Cardiac muscle cell (in vitro differentiated cells and primary cell): Measurements from ENCODE around the gene GOLGA8G. TPM values are rescaled to one million over a fixed set of nuclear protein-coding genes. Genes with fewer than 3 reads are reported as not detected.
"Not testable (repeated sequence)": the region's sequence is repeated elsewhere in the genome, so short reads cannot be mapped to it uniquely, and the experiment has no call there.

ENCODE experiments used
- DNase-seq, 2 donors: peaks; one replicate each; pipeline versions ENCODE4 v3.0.0 to v3.0.0-alpha.2; 2010 to 2017; ENCODE audit warnings: low read depth in 1 of 2, low spot score in 1 of 2
- H3K27ac ChIP-seq: fragments of 200-600 bp; sonication (generic); 2 replicates; pipeline ENCODE4 v1.5.1; 2016
- H3K27me3 ChIP-seq: fragments of 200-600 bp; sonication (generic); 2 replicates; pipeline ENCODE4 v1.6.0; 2016; ENCODE audit warnings: control low read depth
- H3K36me3 ChIP-seq: fragments of 200-600 bp; sonication (generic); 2 replicates; pipeline ENCODE4 v1.5.1; 2016; ENCODE audit warnings: control low read depth
- H3K4me1 ChIP-seq: fragments of 200-600 bp; sonication (generic); 2 replicates; pipeline ENCODE4 v1.8.1; 2017; ENCODE audit warnings: low read depth, mild to moderate bottlenecking, mixed run types
- H3K4me3 ChIP-seq: fragments of 200-600 bp; sonication (generic); 2 replicates; pipeline ENCODE4 v1.5.1; 2016; ENCODE audit warnings: mild to moderate bottlenecking
- H3K9me3 ChIP-seq: fragments of 200-600 bp; sonication (generic); 2 replicates; pipeline ENCODE4 v1.5.1; 2017; ENCODE audit warnings: low read depth, mild to moderate bottlenecking, control low read depth
- polyA plus RNA-seq: library from polyadenylated mRNA; unstranded; fragments of >200 nt; fragmentation: Nextera tagmentation; extraction: Ambion mirVana; gene quantifications from 2 replicates; pipeline ENCODE4 v1.2.1, GENCODE V29; 2016
- total RNA-seq: library from RNA; depleted of rRNA; stranded (reverse); fragments of >200 nt; gene quantifications from 2 replicates; pipeline ENCODE4 v1.2.3, GENCODE V29; 2016

Gene GOLGA8G
- 0.15 TPM in 1 of 2 replicates, not detected in the other for total RNA-seq
- polyA plus RNA-seq = 0.12 TPM in 1 of 2 replicates, not detected in the other

- H3K27ac ChIP-seq, H3K9me3 ChIP-seq, DNase-seq, H3K4me3 ChIP-seq, H3K27me3 ChIP-seq, H3K36me3 ChIP-seq, H3K4me1 ChIP-seq: not testable (repeated sequence)
Observed at GRCh38 chr15:28532954-28533353, at the start of gene GOLGA8G. GOLGA8G (minus strand) TSS chr15:28532971; CDS start chr15:28532909, 62 bp downstream.

DNA sequence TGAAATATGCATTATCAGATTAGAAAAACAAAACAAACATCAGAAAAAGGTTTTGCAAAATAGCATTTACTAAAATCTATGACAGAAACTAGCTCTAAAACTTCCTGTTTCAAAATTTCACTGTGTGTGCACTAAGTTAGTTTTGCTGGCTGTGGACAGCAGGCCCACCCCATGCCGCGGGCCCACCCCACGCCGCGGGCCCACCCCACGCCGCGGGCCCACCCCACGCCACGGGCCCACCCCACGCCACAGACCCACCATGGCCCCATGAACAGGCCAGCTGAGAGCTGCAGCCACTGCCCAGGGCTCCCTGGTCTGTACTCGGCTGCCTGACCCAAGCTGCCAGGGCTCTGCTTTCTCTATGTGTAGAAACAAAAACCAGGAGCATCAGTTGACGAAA is 40.6 kb upstream of the GOLGA8G start:
- not testable (repeated sequence) for H3K27ac ChIP-seq, H3K4me3 ChIP-seq, H3K36me3 ChIP-seq, DNase-seq, H3K4me1 ChIP-seq, H3K27me3 ChIP-seq, H3K9me3 ChIP-seq

- H3K27me3 ChIP-seq, H3K4me3 ChIP-seq, H3K27ac ChIP-seq, H3K36me3 ChIP-seq, DNase-seq, H3K9me3 ChIP-seq, H3K4me1 ChIP-seq: not testable (repeated sequence)
Observed at GRCh38 chr15:28553268-28553667, 20.5 kb upstream of the GOLGA8G start, which contains the start of gene GOLGA6L25. GOLGA6L25 (plus strand) TSS chr15:28553568; CDS start chr15:28553629, 61 bp downstream.

- H3K9me3 ChIP-seq, H3K27ac ChIP-seq, H3K4me1 ChIP-seq, H3K4me3 ChIP-seq, H3K27me3 ChIP-seq, H3K36me3 ChIP-seq, DNase-seq: not testable (repeated sequence)
Observed at GRCh38 chr15:28515208-28515607, 17.6 kb downstream of the GOLGA8G start.

DNA sequence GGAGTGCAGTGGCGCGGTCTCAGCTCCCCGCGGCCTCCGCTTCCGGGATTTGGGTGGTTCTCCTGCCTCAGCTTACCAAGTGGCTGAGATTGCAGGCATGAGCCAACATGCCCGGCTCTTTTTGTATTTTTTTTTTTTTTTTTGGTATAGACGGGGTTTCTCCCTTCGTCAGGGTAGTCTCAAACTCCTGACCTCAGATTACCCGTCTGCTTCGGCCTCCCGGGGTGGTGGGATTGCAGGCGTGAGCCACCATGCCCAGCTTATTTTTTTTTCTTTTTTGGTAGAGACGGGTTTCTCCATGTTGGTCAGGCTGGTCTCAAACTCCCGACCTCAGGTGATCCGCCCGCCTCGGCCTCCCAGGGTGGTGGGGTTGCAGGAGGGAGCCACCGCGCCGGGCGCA is 18.6 kb downstream of the GOLGA8G start:
- H3K4me1 ChIP-seq, H3K36me3 ChIP-seq, DNase-seq, H3K27me3 ChIP-seq, H3K27ac ChIP-seq, H3K4me3 ChIP-seq, H3K9me3 ChIP-seq: not testable (repeated sequence)

GRCh38 chr15:28508217-28508889 is 24.4 kb downstream of the GOLGA8G start:
- not testable (repeated sequence) for DNase-seq, H3K9me3 ChIP-seq, H3K27ac ChIP-seq, H3K4me3 ChIP-seq, H3K27me3 ChIP-seq, H3K4me1 ChIP-seq, H3K36me3 ChIP-seq

DNA sequence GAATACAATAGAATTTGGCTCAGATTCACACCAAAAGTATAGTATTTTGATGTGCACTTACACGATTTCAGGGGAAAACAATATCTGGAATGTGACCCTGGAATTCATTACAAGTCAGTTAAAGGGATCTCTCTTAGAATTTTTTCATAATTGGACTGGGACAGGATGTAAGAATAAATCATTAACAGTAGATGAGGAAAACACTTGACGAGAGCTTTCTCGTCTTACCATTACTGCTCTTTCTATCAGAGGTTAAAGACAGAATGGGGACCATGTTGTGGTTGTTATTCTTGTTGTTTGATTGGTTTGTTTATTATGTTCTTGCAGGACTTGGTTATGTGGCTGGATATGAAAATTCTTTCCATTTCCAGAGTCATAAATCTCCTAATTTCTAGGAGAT is 51.4 kb downstream of the GOLGA8G start:
- H3K4me3 ChIP-seq, H3K27me3 ChIP-seq, DNase-seq, H3K9me3 ChIP-seq, H3K27ac ChIP-seq, H3K36me3 ChIP-seq, H3K4me1 ChIP-seq: not testable (repeated sequence)

Other genes starting within 250 kb of the GOLGA8G start
- gene HERC2, start 210.8 kb downstream of the GOLGA8G start, total RNA-seq = 53.0 and 64.4 TPM in 2 replicates
- 37.7 and 39.7 TPM in 2 replicates for gene HERC2, start 210.8 kb downstream of the GOLGA8G start, polyA plus RNA-seq
- not detected in 2 replicates for gene GOLGA6L24, start 174.9 kb downstream of the GOLGA8G start, total RNA-seq
- not detected in 2 replicates for gene GOLGA6L24, start 174.9 kb downstream of the GOLGA8G start, polyA plus RNA-seq
- not detected in 2 replicates for gene GOLGA8F, start 154.3 kb downstream of the GOLGA8G start, total RNA-seq
- gene GOLGA8F, start 154.3 kb downstream of the GOLGA8G start, polyA plus RNA-seq = 0.12 TPM in 1 of 2 replicates, not detected in the other
- not detected in 2 replicates for gene GOLGA6L25, start 20.6 kb upstream of the GOLGA8G start, total RNA-seq
- gene GOLGA6L25, start 20.6 kb upstream of the GOLGA8G start, polyA plus RNA-seq = not detected in 2 replicates
- 0.36 TPM in 1 of 2 replicates, not detected in the other for gene GOLGA8M, start 179.4 kb upstream of the GOLGA8G start, total RNA-seq
- gene GOLGA8M, start 179.4 kb upstream of the GOLGA8G start, polyA plus RNA-seq = not detected in 2 replicates